K562 (cell line): ENCODE measurements around the gene C11orf91. TPM values are rescaled to one million over a fixed set of nuclear protein-coding genes. Genes with fewer than 3 reads are reported as not detected.
A peak's percentile ranks its signal among the peaks of the same experiment; 100 is the strongest.

ENCODE experiments used
- ATF6 ChIP-seq: sonication (generic); formaldehyde crosslinking; IDR thresholded peaks from 2 replicates; pipeline ENCODE4 v1.4.0; 2020; ENCODE audit warnings: mild to moderate bottlenecking, missing genetic modification reagents
- BRCA1 ChIP-seq, 2 experiments: fragments of 450-650 bp in 1 of 2; sonication (generic) in 1 of 2; formaldehyde crosslinking in 1 of 2; IDR thresholded peaks; 2 replicates each; pipeline versions ENCODE4 v1.5.0 to v1.6.1; 2017 to 2020; ENCODE audit warnings: mild to moderate bottlenecking in 1 of 2, missing genetic modification reagents in 1 of 2
- ELF4 ChIP-seq: fragments of 450-650 bp; formaldehyde crosslinking; IDR thresholded peaks from 2 replicates; pipeline ENCODE4 v1.4.0; 2022; ENCODE audit warnings: missing genetic modification characterization
- GATA2 ChIP-seq: sonication (generic); formaldehyde crosslinking; IDR thresholded peaks from 2 replicates; pipeline ENCODE4 v1.4.0; 2020; ENCODE audit warnings: mild to moderate bottlenecking, missing genetic modification reagents
- OTX1 ChIP-seq: fragments of 450-650 bp; formaldehyde crosslinking; IDR thresholded peaks from 2 replicates; pipeline ENCODE4 v1.4.0; 2022; ENCODE audit warnings: mild to moderate bottlenecking
- RFX5 ChIP-seq: IDR thresholded peaks from 2 replicates; pipeline ENCODE4 v1.6.1; 2011; ENCODE audit warnings: low read depth, mild to moderate bottlenecking, improper control_type of control experiment, low read length
- RNF219 ChIP-seq: fragments of 250-450 bp; sonication (Bioruptor Pico); IDR thresholded peaks from 2 replicates; pipeline ENCODE4 v1.5.0; 2022; ENCODE audit warnings: mild to moderate bottlenecking
- SNRNP70 ChIP-seq: fragments of 200-400 bp; formaldehyde crosslinking; optimal IDR thresholded peaks from 2 replicates; pipeline ENCODE3; 2017; ENCODE audit warnings: low read depth, low read length
- TAF9B ChIP-seq: fragments of 450-650 bp; IDR thresholded peaks from 2 replicates; pipeline ENCODE4 v1.6.1; 2018; ENCODE audit warnings: mild to moderate bottlenecking; ENCODE audit not compliant: partially characterized antibody
- TAL1 ChIP-seq: fragments of 450-650 bp; IDR thresholded peaks from 2 replicates; pipeline ENCODE4 v1.6.1; 2016; ENCODE audit warnings: mild to moderate bottlenecking
- TFAP4 ChIP-seq: sonication (generic); formaldehyde crosslinking; IDR thresholded peaks from 2 replicates; pipeline ENCODE4 v1.8.0; 2022; ENCODE audit warnings: missing genetic modification reagents, mild to moderate bottlenecking, moderate library complexity, borderline replicate concordance
- XRCC4 ChIP-seq: IDR thresholded peaks from one replicate; pipeline ENCODE4 v1.6.1; 2011; ENCODE audit not compliant: insufficient read depth, insufficient read length; ENCODE audit errors: extremely low read depth
- XRCC5 ChIP-seq: fragments of 200-400 bp; formaldehyde crosslinking; IDR thresholded peaks from 2 replicates; pipeline ENCODE4 v1.6.1; 2017; ENCODE audit warnings: low read depth, mild to moderate bottlenecking, low read length
- ZBTB17 ChIP-seq: fragments of 450-650 bp; formaldehyde crosslinking; IDR thresholded peaks from 2 replicates; pipeline ENCODE4 v1.4.0; 2020; ENCODE audit warnings: mild to moderate bottlenecking
- ZNF318 ChIP-seq, 2 experiments: fragments of 450-650 bp; IDR thresholded peaks; 2 replicates each; pipeline ENCODE4 v1.6.1; 2016; ENCODE audit warnings: mild to moderate bottlenecking in 2 of 2, borderline replicate concordance in 1 of 2, low read depth in 1 of 2, moderate library complexity in 1 of 2
- polyA plus RNA-seq, 8 experiments: library from polyadenylated mRNA; depleted of rRNA in 4 of 8; stranded (reverse) in 5 of 8; unstranded in 3 of 8; fragments of >200 nt; fragmentation: Nextera tagmentation in 2 of 8; fragmentation: Illumina TruSeq in 1 of 8; extraction: Ambion mirVana in 2 of 8; extraction: Trizol in 1 of 8; gene quantifications; 2 replicates each; pipeline versions ENCODE4 v1.2.1 to v1.2.3, GENCODE V29; 2011 to 2014; ENCODE audit warnings: inconsistent platforms in 1 of 8, missing spikeins in 1 of 8
- total RNA-seq, 7 experiments: library from RNA; depleted of rRNA in 6 of 7; stranded (reverse); fragments of >200 nt in 6 of 7; fragmentation: Illumina TruSeq in 2 of 7; extraction: Trizol in 2 of 7; gene quantifications; 2 replicates each; pipeline versions ENCODE4 v1.2.1 to v1.2.3, GENCODE V29; 2011 to 2021; ENCODE audit warnings: low replicate concordance in 1 of 7

The C11orf91 gene
- total and polyA plus RNA-seq, 9 of the 15 experiments (the other 6 are each of a cell fraction or from before 2014, with no cell fraction given) = not detected

GRCh38 chr11:33737362-33737821 lies 36.8 kb upstream of the C11orf91 start (continued):
- TF ChIP-seq ATF6 (CRISPR knock-in tag) (no peak), RNF219 (CRISPR knock-in tag) (no peak), GATA2 (CRISPR knock-in tag) (peak; percentile 88), ZNF318 (IDR thresholded peaks at IDR 0.05; ENCODE audit: borderline replicate concordance in 1 of 2, low read depth in 1 of 2) (no peak), TAL1 (peak; percentile 95), XRCC5 (no peak), TAF9B (peak; percentile 36), ELF4 (CRISPR knock-in tag) (no peak), SNRNP70 (no peak), OTX1 (no peak), ZBTB17 (CRISPR knock-in tag) (no peak), XRCC4 (no peak), RFX5 (no peak), BRCA1 (IDR thresholded peaks at IDR 0.05) (no peak), BRCA1 (CRISPR knock-in tag; IDR thresholded peaks at IDR 0.05) (no peak), TFAP4 (CRISPR knock-in tag) (no peak)
